WTC11 (cell line): Measurements from ENCODE around the gene NLRP14.

Source experiments
- AFF4 ChIP-seq: sonication (generic); formaldehyde crosslinking; IDR thresholded peaks from 2 replicates; pipeline ENCODE4 v1.8.1; 2023; ENCODE audit warnings: mild to moderate bottlenecking, missing genetic modification reagents, borderline replicate concordance
- ATF6 ChIP-seq: sonication (generic); formaldehyde crosslinking; IDR thresholded peaks from 2 replicates; pipeline ENCODE4 v1.8.1; 2023; ENCODE audit warnings: mild to moderate bottlenecking, missing genetic modification reagents
- MYBL2 ChIP-seq: sonication (generic); formaldehyde crosslinking; IDR thresholded peaks from 2 replicates; pipeline ENCODE4 v1.8.1; 2023; ENCODE audit warnings: mild to moderate bottlenecking, moderate library complexity, missing genetic modification reagents
- NR2C2 ChIP-seq: sonication (generic); formaldehyde crosslinking; IDR thresholded peaks from 2 replicates; pipeline ENCODE4 v1.8.0; 2022; ENCODE audit warnings: mild to moderate bottlenecking, missing genetic modification reagents
- NR3C1 ChIP-seq: sonication (generic); formaldehyde crosslinking; conservative IDR thresholded peaks from 2 replicates; pipeline ENCODE4 v1.8.1; 2023; ENCODE audit warnings: low read depth, mild to moderate bottlenecking, missing genetic modification reagents
- SOX15 ChIP-seq: fragments of 250-450 bp; sonication (Bioruptor Pico); IDR thresholded peaks from 2 replicates; pipeline ENCODE4 v1.9.0; 2021; ENCODE audit warnings: mild to moderate bottlenecking
- TCF7 ChIP-seq: sonication (generic); formaldehyde crosslinking; IDR thresholded peaks from 2 replicates; pipeline ENCODE4 v1.8.0; 2022; ENCODE audit warnings: mild to moderate bottlenecking, low read depth, missing genetic modification reagents, moderate library complexity
- USF2 ChIP-seq: sonication (generic); formaldehyde crosslinking; IDR thresholded peaks from 2 replicates; pipeline ENCODE4 v1.8.1; 2023; ENCODE audit warnings: mild to moderate bottlenecking, missing genetic modification reagents, moderate library complexity
- ZNF138 ChIP-seq: sonication (generic); formaldehyde crosslinking; conservative IDR thresholded peaks from 2 replicates; pipeline ENCODE4 v1.8.1; 2022; ENCODE audit warnings: mild to moderate bottlenecking, moderate library complexity, missing genetic modification reagents
- ZNF671 ChIP-seq: fragments of 250-450 bp; sonication (Bioruptor Pico); IDR thresholded peaks from 2 replicates; pipeline ENCODE4 v1.8.0; 2021; ENCODE audit warnings: mild to moderate bottlenecking
- TF ChIP-seq, protein P1 (sequence below): fragments of 200-600 bp; IDR thresholded peaks from 2 replicates; pipeline ENCODE4 v1.8.0; 2022; ENCODE audit warnings: antibody characterized with exemption
- TF ChIP-seq, protein P2 (sequence below): sonication (generic); formaldehyde crosslinking; IDR thresholded peaks from 2 replicates; pipeline ENCODE4 v1.8.1; 2022; ENCODE audit warnings: low read depth, missing genetic modification reagents, borderline replicate concordance
- TF ChIP-seq, protein P3 (sequence below): sonication (generic); formaldehyde crosslinking; IDR thresholded peaks from 2 replicates; pipeline ENCODE4 v1.8.0; 2022; ENCODE audit warnings: mild to moderate bottlenecking, missing genetic modification reagents
- TF ChIP-seq, protein P4 (sequence below): sonication (generic); formaldehyde crosslinking; IDR thresholded peaks from 2 replicates; pipeline ENCODE4 v1.8.0; 2023; ENCODE audit warnings: missing genetic modification reagents, mild to moderate bottlenecking, borderline replicate concordance

GRCh38 chr11:7034019-7034418 lies 13.7 kb downstream of the NLRP14 start:
- TF ChIP-seq, protein P1, sequence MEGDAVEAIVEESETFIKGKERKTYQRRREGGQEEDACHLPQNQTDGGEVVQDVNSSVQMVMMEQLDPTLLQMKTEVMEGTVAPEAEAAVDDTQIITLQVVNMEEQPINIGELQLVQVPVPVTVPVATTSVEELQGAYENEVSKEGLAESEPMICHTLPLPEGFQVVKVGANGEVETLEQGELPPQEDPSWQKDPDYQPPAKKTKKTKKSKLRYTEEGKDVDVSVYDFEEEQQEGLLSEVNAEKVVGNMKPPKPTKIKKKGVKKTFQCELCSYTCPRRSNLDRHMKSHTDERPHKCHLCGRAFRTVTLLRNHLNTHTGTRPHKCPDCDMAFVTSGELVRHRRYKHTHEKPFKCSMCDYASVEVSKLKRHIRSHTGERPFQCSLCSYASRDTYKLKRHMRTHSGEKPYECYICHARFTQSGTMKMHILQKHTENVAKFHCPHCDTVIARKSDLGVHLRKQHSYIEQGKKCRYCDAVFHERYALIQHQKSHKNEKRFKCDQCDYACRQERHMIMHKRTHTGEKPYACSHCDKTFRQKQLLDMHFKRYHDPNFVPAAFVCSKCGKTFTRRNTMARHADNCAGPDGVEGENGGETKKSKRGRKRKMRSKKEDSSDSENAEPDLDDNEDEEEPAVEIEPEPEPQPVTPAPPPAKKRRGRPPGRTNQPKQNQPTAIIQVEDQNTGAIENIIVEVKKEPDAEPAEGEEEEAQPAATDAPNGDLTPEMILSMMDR: no peak
- TF ChIP-seq USF2 (CRISPR knock-in tag) (no peak), NR2C2 (CRISPR knock-in tag) (no peak), NR3C1 (CRISPR knock-in tag) (no peak), ZNF671 (CRISPR knock-in tag) (no peak), SOX15 (CRISPR knock-in tag) (no peak), ZNF138 (CRISPR knock-in tag) (no peak), TCF7 (CRISPR knock-in tag) (no peak), AFF4 (no peak), MYBL2 (CRISPR knock-in tag) (no peak), ATF6 (CRISPR knock-in tag) (no peak)
- TF ChIP-seq, protein P2, sequence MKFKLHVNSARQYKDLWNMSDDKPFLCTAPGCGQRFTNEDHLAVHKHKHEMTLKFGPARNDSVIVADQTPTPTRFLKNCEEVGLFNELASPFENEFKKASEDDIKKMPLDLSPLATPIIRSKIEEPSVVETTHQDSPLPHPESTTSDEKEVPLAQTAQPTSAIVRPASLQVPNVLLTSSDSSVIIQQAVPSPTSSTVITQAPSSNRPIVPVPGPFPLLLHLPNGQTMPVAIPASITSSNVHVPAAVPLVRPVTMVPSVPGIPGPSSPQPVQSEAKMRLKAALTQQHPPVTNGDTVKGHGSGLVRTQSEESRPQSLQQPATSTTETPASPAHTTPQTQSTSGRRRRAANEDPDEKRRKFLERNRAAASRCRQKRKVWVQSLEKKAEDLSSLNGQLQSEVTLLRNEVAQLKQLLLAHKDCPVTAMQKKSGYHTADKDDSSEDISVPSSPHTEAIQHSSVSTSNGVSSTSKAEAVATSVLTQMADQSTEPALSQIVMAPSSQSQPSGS (CRISPR knock-in tag): no peak
- TF ChIP-seq, protein P3, sequence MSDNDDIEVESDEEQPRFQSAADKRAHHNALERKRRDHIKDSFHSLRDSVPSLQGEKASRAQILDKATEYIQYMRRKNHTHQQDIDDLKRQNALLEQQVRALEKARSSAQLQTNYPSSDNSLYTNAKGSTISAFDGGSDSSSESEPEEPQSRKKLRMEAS: no peak
- TF ChIP-seq, protein P4, sequence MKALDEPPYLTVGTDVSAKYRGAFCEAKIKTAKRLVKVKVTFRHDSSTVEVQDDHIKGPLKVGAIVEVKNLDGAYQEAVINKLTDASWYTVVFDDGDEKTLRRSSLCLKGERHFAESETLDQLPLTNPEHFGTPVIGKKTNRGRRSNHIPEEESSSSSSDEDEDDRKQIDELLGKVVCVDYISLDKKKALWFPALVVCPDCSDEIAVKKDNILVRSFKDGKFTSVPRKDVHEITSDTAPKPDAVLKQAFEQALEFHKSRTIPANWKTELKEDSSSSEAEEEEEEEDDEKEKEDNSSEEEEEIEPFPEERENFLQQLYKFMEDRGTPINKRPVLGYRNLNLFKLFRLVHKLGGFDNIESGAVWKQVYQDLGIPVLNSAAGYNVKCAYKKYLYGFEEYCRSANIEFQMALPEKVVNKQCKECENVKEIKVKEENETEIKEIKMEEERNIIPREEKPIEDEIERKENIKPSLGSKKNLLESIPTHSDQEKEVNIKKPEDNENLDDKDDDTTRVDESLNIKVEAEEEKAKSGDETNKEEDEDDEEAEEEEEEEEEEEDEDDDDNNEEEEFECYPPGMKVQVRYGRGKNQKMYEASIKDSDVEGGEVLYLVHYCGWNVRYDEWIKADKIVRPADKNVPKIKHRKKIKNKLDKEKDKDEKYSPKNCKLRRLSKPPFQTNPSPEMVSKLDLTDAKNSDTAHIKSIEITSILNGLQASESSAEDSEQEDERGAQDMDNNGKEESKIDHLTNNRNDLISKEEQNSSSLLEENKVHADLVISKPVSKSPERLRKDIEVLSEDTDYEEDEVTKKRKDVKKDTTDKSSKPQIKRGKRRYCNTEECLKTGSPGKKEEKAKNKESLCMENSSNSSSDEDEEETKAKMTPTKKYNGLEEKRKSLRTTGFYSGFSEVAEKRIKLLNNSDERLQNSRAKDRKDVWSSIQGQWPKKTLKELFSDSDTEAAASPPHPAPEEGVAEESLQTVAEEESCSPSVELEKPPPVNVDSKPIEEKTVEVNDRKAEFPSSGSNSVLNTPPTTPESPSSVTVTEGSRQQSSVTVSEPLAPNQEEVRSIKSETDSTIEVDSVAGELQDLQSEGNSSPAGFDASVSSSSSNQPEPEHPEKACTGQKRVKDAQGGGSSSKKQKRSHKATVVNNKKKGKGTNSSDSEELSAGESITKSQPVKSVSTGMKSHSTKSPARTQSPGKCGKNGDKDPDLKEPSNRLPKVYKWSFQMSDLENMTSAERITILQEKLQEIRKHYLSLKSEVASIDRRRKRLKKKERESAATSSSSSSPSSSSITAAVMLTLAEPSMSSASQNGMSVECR (CRISPR knock-in tag): no peak
